GM18868 (cell line): Measurements from ENCODE around the gene GLRA3.
"Not testable (repeated sequence)": the region's sequence is repeated elsewhere in the genome, so short reads cannot be mapped to it uniquely, and the experiment has no call there.

ENCODE experiments used
- ATAC-seq: cut with Tn5 transposase; IDR thresholded peaks from one replicate; pipeline ENCODE4 v1.9.1; 2021; ENCODE audit warnings: mild to moderate bottlenecking, moderate library complexity; ENCODE audit not compliant: unreplicated experiment

GLRA3 gene

GRCh38 chr4:174813292-174813691 is 15.8 kb downstream of the GLRA3 start:
- ATAC-seq = no peak

GRCh38 chr4:174810834-174811233 is 18.2 kb downstream of the GLRA3 start:
- ATAC-seq = no peak

GRCh38 chr4:174808836-174809235 is 20.2 kb downstream of the GLRA3 start:
- no peak for ATAC-seq

- ATAC-seq = no peak
Measured at GRCh38 chr4:174808119-174808518, 20.9 kb downstream of the GLRA3 start.

GRCh38 chr4:174805746-174806145 is 23.3 kb downstream of the GLRA3 start:
- no peak for ATAC-seq

GRCh38 chr4:174794543-174795094 is 34.4 kb downstream of the GLRA3 start:
- no peak for ATAC-seq

- no peak for ATAC-seq
Measured at GRCh38 chr4:174789657-174790056, 39.4 kb downstream of the GLRA3 start.

- not testable (repeated sequence) for ATAC-seq
Measured at GRCh38 chr4:174778274-174778986, 50.6 kb downstream of the GLRA3 start.

- ATAC-seq = no peak
Measured at GRCh38 chr4:174775366-174775765, 53.7 kb downstream of the GLRA3 start.

- peak; percentile 59 for ATAC-seq
Measured at GRCh38 chr4:174764105-174764729, 64.8 kb downstream of the GLRA3 start.

GRCh38 chr4:174763454-174764104 is 65.5 kb downstream of the GLRA3 start:
- ATAC-seq = peak; percentile 92

- ATAC-seq = no peak
Measured at GRCh38 chr4:174761451-174761850, 67.6 kb downstream of the GLRA3 start.

GRCh38 chr4:174757736-174758135 is 71.3 kb downstream of the GLRA3 start:
- ATAC-seq = no peak

- ATAC-seq = no peak
Measured at GRCh38 chr4:174753021-174753420, 76.0 kb downstream of the GLRA3 start.

- no peak for ATAC-seq
Measured at GRCh38 chr4:174752026-174752425, 77.0 kb downstream of the GLRA3 start.

GRCh38 chr4:174749091-174749490 is 80.0 kb downstream of the GLRA3 start:
- no peak for ATAC-seq

- ATAC-seq = no peak
Measured at GRCh38 chr4:174746710-174747109, 82.3 kb downstream of the GLRA3 start.

- ATAC-seq = no peak
Measured at GRCh38 chr4:174742561-174742960, 86.5 kb downstream of the GLRA3 start.

GRCh38 chr4:174739576-174739975 is 89.5 kb downstream of the GLRA3 start:
- ATAC-seq = no peak

GRCh38 chr4:174734181-174734580 is 94.9 kb downstream of the GLRA3 start:
- no peak for ATAC-seq

- no peak for ATAC-seq
Measured at GRCh38 chr4:174717828-174718227, 111.2 kb downstream of the GLRA3 start.
